ENCODE measurements around the gene MAGED1. TPM values are rescaled to one million over a fixed set of nuclear protein-coding genes. Genes with fewer than 3 reads are reported as not detected.
A peak's percentile ranks its signal among the peaks of the same experiment; 100 is the strongest.

The MAGED1 gene
- total RNA-seq, 2 experiments from 2014 or later, result 36.8 to 60.0 TPM

DNA sequence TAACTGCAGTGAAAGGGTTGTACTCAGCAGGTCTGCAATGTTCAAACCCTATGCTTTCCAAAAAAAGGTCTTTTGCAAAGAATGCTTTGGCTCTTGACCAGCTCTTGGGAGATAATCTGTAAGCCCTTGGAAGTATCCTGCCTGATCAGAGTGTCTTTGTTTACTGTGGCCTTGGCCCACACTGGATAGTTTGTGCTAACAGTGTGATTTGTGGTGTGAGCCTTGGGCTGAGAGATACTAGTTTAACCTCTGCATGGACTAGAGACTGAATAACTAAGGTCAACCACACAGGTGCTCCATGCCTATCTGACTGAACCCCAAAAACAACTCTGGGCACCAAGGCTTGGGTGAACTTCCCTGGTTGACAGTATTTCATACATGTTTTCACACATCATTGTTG, 3.6 kb upstream of the MAGED1 start:
- no peak overlapping the region for H3K27ac ChIP-seq (ENCODE audit: low read depth, low read length, poor library complexity, severe bottlenecking)
- intact Hi-C loops (cut with micrococcal nuclease; ENCODE audit: unreplicated experiment), result no loop called here

DNA sequence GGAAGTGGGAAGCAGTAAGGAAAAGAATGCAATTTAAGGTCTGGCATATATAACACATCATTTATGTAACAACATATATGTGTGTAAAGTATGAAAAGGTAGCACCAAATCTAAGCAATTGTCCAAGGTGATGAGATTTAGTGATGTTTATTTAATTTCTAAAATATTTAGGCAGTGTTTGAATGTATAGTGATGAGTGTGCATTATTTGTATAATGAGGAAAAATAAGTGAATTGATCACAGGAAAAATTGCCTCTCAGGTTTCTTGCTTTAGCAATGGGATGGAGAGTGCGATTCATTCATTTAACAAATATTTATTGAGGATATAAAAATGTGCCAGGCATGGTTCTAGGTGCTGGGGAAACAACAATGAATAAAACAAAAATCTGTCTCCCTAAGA, 2.2 kb upstream of the MAGED1 start:
- no peaks in the 10 kb centered on the region for H3K9me3 ChIP-seq (ENCODE audit: low read length)
- intact Hi-C loops (cut with micrococcal nuclease; ENCODE audit: unreplicated experiment), result no loop called here
- no TSS peak for BruUV-seq (replicated peaks)
- peaks cover 3% of the 10 kb centered on the region; the same call in 1 of the 2 replicates for H3K79me2 ChIP-seq (ENCODE audit: insufficient read depth, low read depth, low read length)
- H3K36me3 ChIP-seq (ENCODE audit: insufficient read depth, low read length), result peaks cover 9% of the 10 kb centered on the region
- ChIA-PET POLR2A (no interaction called here), CTCF (ENCODE audit: unreplicated experiment) (no interaction called here)
- H3K4me3 ChIP-seq (ENCODE audit: low read depth, low read length, poor library complexity, severe bottlenecking), result peak overlapping the region; percentile 73
- H3K4me2 ChIP-seq (ENCODE audit: low read length), result peak overlapping the region; percentile 90
- DNase-seq (ENCODE audit: low spot score), result no peak
- TF ChIP-seq, protein P1, sequence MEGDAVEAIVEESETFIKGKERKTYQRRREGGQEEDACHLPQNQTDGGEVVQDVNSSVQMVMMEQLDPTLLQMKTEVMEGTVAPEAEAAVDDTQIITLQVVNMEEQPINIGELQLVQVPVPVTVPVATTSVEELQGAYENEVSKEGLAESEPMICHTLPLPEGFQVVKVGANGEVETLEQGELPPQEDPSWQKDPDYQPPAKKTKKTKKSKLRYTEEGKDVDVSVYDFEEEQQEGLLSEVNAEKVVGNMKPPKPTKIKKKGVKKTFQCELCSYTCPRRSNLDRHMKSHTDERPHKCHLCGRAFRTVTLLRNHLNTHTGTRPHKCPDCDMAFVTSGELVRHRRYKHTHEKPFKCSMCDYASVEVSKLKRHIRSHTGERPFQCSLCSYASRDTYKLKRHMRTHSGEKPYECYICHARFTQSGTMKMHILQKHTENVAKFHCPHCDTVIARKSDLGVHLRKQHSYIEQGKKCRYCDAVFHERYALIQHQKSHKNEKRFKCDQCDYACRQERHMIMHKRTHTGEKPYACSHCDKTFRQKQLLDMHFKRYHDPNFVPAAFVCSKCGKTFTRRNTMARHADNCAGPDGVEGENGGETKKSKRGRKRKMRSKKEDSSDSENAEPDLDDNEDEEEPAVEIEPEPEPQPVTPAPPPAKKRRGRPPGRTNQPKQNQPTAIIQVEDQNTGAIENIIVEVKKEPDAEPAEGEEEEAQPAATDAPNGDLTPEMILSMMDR (conservative IDR thresholded peaks at IDR 0.05; ENCODE audit: low read length), result no peak
- TF ChIP-seq EZH2phosphoT487 (IDR thresholded peaks at IDR 0.05; ENCODE audit: borderline replicate concordance, low read depth, low read length), result no peak
- no peak overlapping the region for H2AFZ ChIP-seq (ENCODE audit: low read length)
- H3K27ac ChIP-seq (ENCODE audit: low read depth, low read length, poor library complexity, severe bottlenecking), result peak overlapping the region; percentile 74
- H3K4me1 ChIP-seq (ENCODE audit: insufficient read depth, low read length, poor library complexity, severe bottlenecking), result peaks cover 27% of the 10 kb centered on the region
- H3K9me2 ChIP-seq (ENCODE audit: insufficient read depth, low read length), result no peaks in the 10 kb centered on the region
- no peaks in the 10 kb centered on the region for H4K20me1 ChIP-seq (ENCODE audit: insufficient read depth, low read length)

More for the DNA sequence above, 3.6 kb upstream of the MAGED1 start:
- Histone ChIP-seq H3K79me2 (ENCODE audit: insufficient read depth, low read depth, low read length) (peaks cover 3% of the 10 kb centered on the region; the same call in 1 of the 2 replicates), H3K9me2 (ENCODE audit: insufficient read depth, low read length) (no peaks in the 10 kb centered on the region), H3K9me3 (ENCODE audit: low read length) (no peaks in the 10 kb centered on the region), H3K4me2 (ENCODE audit: low read length) (no peak overlapping the region), H3K36me3 (ENCODE audit: insufficient read depth, low read length) (no peaks in the 10 kb centered on the region), H3K4me3 (ENCODE audit: low read depth, low read length, poor library complexity, severe bottlenecking) (no peak overlapping the region), H4K20me1 (ENCODE audit: insufficient read depth, low read length) (no peaks in the 10 kb centered on the region), H3K4me1 (ENCODE audit: insufficient read depth, low read length, poor library complexity, severe bottlenecking) (peaks cover 25% of the 10 kb centered on the region), H2AFZ (ENCODE audit: low read length) (no peak overlapping the region)
- BruUV-seq (replicated peaks), result no TSS peak
- no peak for TF ChIP-seq EZH2phosphoT487 (IDR thresholded peaks at IDR 0.05; ENCODE audit: borderline replicate concordance, low read depth, low read length)
- TF ChIP-seq, protein P1 (conservative IDR thresholded peaks at IDR 0.05; ENCODE audit: low read length), result no peak
- no peak for DNase-seq (ENCODE audit: low spot score)
- CTCF ChIA-PET (ENCODE audit: unreplicated experiment), result no interaction called here
- POLR2A ChIA-PET, result no interaction called here

DNA sequence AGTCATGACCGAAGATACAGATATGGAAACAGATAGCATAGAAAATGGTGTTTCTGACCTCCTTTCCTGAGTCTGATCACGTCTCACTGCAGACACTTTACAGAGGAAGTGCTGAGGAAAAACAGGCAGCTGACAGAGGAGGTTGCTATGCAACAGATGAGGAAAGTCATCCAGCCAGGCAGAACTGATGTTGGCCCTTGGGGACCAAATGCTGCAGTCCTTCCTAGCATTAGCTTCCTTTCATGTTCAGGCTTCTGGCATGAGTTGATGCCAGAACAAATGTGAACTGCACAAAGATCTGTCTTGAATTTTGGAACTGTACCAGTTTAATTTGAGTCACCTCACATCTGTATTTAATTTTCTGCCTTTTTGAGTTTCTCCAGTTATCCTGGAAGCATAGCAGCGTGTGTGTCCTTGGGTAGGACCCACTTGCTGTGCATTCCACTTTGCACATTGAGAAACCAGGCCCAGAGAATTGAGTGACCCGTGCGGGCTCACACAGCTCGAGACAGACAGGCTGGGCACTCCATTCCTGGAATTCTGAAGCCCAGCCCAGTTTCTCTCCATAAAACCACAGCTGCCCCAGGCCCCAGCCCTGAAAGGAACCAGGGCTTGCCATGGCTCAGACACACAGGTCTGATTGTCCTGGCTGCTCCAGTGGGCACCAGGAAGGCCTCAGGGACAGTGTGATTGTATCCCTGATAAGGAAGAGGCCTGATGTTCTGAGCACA, 1.4 kb upstream of the MAGED1 start:
- DNase-seq (ENCODE audit: low spot score), result peak; percentile 70
- H4K20me1 ChIP-seq (ENCODE audit: insufficient read depth, low read length), result no peaks in the 10 kb centered on the region
- ChIA-PET CTCF (ENCODE audit: unreplicated experiment) (no interaction called here), POLR2A (no interaction called here)
- H3K4me3 ChIP-seq (ENCODE audit: low read depth, low read length, poor library complexity, severe bottlenecking), result peak overlapping the region; percentile 73
- intact Hi-C loops (cut with micrococcal nuclease; ENCODE audit: unreplicated experiment), result no loop called here
- H3K36me3 ChIP-seq (ENCODE audit: insufficient read depth, low read length), result peaks cover 12% of the 10 kb centered on the region
- peaks cover 27% of the 10 kb centered on the region for H3K4me1 ChIP-seq (ENCODE audit: insufficient read depth, low read length, poor library complexity, severe bottlenecking)
- H3K4me2 ChIP-seq (ENCODE audit: low read length), result peak overlapping the region; percentile 90
- H3K27ac ChIP-seq (ENCODE audit: low read depth, low read length, poor library complexity, severe bottlenecking), result peak overlapping the region; percentile 74
- no peaks in the 10 kb centered on the region for H3K9me3 ChIP-seq (ENCODE audit: low read length)
- BruUV-seq (replicated peaks), result no TSS peak
- no peak overlapping the region for H2AFZ ChIP-seq (ENCODE audit: low read length)
- H3K79me2 ChIP-seq (ENCODE audit: insufficient read depth, low read depth, low read length), result peaks cover 3% of the 10 kb centered on the region; the same call in 1 of the 2 replicates
- H3K9me2 ChIP-seq (ENCODE audit: insufficient read depth, low read length), result no peaks in the 10 kb centered on the region
- no peak for TF ChIP-seq EZH2phosphoT487 (IDR thresholded peaks at IDR 0.05; ENCODE audit: borderline replicate concordance, low read depth, low read length)
- TF ChIP-seq, protein P1 (conservative IDR thresholded peaks at IDR 0.05; ENCODE audit: low read length), result no peak
